NOMO-1 (cell line): ENCODE results near the gene SLC25A1.

Experiments used
- DNase-seq, 2 experiments: peaks; one replicate each; lab custom pipeline; 2025; ENCODE audit not compliant: unreplicated experiment in 2 of 2; lab: John Stamatoyannopoulos, UW

The SLC25A1 gene

DNA sequence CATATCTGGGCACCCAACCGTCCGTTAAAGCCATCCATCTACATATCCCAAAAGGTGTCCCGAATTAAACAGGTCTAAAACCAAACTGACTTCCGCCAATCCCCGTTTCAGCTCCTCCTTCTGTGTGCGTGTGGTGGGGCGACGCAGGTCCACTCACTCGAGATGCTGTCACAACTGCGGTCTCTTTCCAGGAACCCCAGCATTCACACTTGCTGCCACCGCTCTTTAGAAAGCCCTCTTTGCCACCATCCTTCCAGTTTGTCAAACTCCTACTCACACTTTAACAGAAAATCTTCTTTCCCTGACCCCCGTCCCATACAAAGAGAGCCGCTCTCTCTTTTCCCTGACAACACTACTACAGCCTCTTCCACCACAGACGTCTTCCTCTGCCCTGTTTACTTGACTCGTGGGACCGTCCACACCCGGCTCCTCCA is 34.6 kb downstream of the SLC25A1 start:
- DNase-seq, result peak; percentile 9 to 15

DNA sequence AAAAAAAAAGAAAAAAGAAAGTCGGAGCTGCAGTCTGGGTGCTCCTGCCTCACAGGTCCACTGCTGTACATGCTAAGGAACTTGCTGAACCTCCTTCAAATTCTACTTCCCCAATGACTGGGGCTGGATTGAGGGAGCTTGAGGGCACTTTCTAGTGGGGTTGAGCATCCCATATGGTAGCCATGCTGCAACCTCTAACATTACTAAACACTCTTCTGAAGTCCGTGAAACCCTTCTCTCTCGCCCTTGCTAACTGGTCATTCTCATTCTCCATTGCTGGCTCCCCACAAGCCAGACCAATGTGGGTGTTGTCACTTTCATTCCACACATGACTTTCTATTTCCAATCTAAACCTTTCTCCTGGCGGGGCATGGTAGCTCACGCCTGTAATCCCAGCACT is 35.3 kb downstream of the SLC25A1 start:
- no peak for DNase-seq

DNA sequence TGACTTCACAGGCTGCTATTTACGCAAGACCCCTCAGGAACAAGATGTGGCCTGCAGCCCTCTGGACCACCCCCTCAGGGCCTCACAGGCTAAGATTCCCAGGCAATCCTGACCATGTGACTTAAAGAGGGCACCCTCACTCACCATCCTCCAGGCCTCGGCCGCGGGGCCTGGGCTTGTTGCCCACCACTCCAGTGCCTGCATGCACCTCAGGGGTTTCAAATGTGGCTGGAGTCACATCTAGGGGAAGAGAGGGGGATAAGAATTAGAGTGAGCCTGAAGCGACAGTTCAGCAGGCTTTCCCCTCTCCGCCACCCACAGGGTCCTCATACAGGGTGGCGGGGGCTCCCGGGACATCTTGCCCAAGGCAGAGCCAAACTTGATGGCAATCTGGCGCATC is 36.1 kb downstream of the SLC25A1 start:
- DNase-seq, result no peak

DNA sequence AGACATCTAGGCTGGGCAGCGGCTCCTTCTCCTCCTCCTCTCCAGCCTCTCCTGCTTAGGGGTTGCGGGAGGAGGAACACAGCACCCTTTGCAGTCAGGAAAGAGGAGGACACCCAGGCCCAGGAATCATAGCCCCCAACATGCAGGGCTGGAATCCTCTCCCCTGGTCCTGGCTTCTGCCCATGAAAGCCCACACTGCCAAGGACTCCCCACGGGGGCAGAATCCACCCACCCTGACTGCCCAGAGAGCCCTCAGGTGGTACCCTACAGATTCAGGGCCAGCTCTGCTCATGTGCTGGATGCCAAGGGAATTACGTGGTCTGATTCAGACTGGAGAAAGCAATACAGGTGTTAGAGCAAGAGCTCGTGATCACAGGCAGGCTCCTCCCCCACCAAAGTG is 38.6 kb downstream of the SLC25A1 start:
- DNase-seq, result no peak

DNA sequence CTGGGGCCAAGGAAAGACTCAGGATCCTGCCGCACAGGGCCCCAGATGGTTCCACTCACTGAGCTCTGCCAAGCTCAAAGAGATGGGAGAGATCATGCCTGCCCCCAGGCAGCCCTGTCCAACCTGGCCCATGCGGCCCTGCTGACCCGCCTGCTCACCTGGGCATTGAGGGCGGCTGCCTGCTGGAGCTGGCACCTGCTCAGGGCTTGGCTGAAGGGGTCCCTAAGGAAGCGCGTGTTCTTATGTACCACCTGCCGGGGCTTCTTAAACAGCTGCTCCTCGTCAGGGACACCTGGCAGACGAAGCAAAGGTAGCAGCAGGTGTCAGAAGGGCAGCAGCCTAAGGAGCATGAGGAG is 39.6 kb downstream of the SLC25A1 start:
- no peak for DNase-seq

DNA sequence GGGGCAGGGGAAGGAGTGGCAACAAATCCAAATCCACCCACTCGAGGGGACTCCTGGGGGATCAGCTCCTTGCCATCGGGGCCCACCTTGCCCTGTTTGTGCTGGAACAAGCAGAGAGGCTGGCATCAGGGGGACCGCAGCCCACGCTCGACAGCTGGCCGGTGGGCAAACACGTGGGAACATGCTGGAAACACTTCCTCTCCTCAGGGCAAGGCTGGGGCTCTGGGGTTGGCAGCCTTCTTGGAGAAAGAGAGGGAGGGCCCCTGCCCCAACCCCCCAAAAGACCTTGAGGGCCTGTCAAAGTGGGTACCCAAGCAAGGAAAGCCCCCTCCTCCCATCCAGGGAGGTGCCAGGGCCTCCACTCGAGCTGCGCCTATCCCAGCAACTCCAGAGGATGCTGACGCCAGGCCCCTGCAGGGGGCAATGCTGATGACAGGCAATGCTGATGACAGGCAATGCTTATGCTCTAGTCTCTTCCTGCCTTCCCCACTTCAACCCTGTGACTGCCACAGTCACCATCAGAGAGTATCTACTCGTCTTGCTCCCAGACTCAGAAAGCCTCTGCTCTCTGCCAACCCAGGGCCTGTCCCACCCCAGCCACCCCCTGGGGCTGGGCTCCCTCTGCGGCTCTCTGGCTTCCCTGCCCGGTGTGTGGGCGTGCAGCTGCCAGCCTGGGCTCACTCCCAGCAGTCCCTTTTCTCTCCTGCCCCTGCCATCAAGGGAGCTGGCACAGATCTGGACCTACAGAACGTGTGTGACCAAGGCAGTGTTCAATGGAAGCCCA is 40.1 kb downstream of the SLC25A1 start:
- DNase-seq, result no peak

DNA sequence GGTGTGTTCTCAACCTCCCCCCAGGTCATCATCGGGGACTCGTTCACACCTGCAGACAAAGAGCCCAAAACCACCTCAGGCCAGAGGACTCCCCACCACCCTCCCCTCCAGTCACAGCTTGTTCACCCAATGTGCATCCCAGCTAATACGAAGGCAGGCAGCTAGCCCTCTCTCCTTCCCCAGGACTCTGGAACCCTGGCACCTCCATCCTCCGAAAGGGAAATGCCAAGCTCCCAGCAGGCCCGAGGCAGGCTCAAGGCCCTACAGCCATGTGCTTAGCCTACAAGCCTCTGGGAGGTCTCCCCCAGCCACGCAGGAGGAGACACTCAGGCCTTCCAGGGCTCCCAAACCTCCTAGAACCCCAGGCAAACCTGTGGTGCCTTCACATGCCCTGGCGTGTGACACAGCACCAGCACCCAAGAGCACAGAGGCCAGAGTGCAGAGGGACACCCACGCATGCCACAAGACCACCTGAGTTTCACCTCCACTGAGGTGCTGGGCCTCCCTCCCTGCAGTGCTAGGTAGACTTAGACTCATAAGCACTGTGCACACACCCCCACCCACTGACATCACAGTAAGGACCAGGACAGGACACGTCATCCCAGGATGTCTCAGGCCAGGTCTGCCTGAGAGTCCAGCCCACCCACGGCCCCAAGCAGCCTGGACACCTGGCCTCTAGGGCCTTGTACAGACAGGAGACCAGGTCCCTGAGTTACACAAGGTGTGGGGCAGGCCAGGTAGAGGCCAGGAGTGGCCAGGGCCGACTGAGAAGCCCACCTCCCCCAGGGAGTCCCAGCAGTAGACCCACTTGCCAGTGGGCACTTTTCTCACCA is 40.9 kb downstream of the SLC25A1 start:
- no peak for DNase-seq

DNA sequence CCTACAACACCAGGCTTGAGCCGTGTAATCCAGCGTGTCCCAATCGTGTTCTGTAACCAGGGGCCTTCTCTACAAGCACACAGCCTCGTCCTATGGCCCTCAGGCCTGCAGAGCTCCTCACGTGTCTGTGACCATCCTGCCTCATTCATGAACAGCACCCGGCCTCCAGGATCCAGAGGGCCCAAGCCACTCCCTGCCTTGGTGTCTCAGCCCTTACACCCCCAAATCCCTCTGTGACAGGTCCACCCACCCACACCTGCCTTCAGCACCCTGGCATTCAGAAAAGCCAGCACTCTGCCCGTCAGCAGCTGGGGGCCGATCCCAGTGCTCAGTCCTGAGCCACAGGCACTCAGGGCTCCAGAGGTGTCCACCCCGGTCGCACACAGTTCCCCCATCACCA is 41.6 kb downstream of the SLC25A1 start:
- no peak for DNase-seq

DNA sequence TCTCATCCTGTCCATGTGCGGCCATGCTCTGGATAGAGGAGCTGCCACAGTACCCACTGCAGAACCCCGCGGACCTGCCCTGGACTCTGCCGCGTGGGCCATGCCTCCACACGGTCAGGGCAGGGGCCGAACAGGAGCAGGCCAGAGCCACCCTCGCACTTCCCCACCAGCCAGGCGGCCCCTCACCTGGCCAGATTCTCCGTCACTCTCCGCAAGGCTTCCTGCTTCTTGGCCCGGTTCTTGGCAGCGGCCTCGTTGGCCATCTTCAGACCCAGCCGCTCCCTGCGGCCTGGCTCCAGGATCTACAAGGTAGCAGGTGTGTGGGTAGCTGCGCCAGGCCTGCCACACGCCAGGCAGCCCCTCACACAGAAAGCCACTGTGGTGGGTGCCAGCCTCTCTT is 43.7 kb downstream of the SLC25A1 start:
- DNase-seq, result no peak

DNA sequence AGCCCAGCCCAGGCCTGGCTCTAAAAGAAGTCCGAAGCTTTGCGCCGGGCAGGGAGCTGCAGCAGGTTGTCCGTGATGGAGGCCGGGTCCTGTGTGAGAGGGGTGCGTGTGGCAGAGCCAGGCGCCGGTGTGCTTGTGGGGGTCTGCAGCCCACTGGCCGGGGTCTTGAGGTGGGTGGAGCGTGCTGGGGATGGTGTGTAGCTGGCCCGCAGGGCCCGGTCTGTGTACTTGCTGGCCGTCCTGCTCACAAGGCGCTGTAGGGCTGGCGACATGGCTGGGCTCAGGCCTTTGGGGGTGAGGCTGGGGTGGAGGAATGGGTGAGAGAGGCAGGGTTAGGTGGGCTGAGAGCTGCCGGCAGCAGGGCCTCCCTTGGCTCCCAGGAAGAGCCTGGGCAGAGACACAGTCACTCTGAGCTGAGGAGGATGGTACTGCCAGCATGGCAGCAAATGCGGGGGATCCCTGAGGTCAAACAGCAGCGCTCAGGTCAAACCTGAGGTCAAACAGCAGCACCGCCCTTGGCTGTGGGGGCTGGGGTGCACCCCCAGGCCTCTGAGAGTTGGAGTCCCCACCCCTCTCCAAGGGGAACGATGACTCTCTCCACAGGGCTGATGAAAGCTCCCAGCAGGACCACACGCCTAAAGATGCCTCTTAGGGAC is 44.2 kb downstream of the SLC25A1 start:
- DNase-seq, result no peak

DNA sequence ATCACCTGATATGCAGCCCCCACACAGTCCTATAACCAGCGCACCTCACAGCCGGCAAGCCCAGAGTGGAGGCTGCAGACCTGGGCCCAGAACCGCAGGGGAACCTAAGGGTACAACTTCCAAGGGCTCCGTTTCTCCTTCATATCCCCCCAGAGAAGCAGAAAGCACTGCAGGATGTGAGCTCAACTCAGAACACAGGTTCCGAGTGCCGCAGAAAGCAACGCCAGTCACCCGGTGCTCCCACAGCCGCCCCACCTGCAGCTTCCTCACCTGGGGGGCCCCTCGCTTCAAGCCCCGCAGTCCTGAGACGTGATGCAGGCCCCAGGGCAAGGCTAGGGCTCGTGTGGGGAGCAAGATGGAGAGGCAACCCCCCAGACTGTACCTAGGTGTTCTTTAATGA is 45.0 kb downstream of the SLC25A1 start:
- DNase-seq, result no peak

DNA sequence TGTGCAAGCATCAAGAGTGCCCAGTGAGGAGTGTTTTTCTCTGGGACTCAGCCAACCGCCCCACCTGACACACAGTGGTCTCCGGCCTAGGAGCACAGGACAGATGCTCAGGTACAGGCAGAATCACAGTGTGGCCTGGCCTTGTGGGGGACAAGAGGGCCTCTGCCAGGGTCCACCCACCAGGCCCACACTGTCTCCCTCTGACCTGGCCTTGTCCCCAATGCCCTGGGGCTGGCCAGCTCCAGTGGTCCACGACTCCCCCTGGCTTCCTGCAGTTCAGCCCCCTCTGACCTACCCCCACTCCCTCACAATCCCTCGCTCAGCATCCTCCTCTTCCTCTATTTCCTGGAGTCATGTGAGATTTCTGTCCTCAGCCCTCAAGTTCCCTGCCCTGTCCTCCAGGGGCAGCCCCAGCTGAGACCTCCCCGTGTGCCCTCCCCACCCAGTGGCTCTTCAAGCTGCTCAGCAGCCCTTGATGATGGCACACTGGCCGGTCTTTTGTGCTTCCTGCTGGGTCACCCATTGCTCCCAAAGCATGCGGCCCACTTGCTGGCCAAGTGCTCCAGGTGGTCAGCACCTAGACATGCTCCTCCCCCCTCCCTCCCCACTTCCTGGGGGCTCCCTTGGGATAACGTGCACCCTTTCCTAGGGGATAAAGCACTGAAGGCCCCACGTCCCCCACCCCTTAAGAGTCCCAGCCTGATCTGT is 45.7 kb downstream of the SLC25A1 start:
- DNase-seq, result no peak

DNA sequence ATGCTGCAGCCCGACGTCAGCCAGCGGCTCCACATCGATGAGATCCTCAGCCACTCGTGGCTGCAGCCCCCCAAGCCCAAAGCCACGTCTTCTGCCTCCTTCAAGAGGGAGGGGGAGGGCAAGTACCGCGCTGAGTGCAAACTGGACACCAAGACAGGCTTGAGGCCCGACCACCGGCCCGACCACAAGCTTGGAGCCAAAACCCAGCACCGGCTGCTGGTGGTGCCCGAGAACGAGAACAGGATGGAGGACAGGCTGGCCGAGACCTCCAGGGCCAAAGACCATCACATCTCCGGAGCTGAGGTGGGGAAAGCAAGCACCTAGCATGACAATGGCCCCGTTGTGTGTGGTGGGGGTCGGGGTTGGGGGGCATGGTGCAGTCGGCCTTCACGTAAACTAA is 46.4 kb downstream of the SLC25A1 start:
- no peak for DNase-seq

DNA sequence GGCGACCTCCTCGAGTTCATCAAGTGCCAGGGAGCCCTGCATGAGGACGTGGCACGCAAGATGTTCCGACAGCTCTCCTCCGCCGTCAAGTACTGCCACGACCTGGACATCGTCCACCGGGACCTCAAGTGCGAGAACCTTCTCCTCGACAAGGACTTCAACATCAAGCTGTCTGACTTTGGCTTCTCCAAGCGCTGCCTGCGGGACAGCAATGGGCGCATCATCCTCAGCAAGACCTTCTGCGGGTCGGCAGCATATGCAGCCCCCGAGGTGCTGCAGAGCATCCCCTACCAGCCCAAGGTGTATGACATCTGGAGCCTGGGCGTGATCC is 46.9 kb downstream of the SLC25A1 start:
- DNase-seq, result no peak

DNA sequence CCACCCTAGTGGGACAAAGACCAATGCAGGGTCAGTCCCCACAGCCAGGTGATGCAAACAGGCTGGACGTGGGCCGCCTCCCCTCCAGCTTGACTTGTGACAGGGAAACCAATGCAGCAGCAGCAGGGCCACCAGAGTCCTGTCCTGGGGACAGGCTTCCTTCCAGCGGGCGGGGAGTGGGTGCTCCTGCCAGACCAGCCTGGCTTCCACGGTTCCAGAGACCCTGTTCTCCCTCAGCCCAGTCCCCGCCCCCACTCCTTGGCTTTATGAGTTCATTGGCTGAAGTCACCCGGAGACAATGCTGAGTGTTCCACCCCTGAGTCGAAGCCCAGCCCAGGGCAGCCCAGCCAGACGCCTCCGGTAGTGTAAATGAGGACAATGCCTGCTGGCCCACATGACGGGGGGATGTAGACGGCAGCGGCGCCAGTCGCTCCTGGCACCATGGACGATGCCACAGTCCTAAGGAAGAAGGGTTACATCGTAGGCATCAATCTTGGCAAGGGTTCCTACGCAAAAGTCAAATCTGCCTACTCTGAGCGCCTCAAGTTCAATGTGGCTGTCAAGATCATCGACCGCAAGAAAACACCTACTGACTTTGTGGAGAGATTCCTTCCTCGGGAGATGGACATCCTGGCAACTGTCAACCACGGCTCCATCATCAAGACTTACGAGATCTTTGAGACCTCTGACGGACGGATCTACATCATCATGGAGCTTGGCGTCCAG is 47.4 kb downstream of the SLC25A1 start, which contains the start of gene TSSK2:
TSSK2 (plus strand) TSS at position 350 of the 726 bp plus-strand sequence; CDS start at position 442, 92 bp downstream.
- no peak for DNase-seq

DNA sequence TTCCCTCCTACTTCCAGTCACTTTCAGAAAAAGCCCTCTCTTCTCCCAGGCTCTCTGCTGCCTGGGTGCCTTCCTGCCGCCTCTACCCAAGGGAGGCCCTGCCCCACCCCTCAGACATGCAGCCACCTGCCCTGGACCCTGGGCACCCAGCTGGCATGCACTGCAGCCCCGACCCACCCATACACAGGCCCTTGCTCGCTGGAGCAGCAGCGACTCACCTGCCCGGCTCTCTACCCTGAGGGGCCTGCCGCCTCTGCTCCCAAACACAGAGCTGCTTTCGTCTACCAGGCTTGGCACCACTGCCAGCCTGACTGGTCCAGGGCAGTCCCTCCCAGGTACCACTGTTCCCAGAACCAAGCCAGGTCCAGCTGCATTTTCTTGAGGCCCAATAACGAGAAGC is 48.7 kb downstream of the SLC25A1 start:
- no peak for DNase-seq

DNA sequence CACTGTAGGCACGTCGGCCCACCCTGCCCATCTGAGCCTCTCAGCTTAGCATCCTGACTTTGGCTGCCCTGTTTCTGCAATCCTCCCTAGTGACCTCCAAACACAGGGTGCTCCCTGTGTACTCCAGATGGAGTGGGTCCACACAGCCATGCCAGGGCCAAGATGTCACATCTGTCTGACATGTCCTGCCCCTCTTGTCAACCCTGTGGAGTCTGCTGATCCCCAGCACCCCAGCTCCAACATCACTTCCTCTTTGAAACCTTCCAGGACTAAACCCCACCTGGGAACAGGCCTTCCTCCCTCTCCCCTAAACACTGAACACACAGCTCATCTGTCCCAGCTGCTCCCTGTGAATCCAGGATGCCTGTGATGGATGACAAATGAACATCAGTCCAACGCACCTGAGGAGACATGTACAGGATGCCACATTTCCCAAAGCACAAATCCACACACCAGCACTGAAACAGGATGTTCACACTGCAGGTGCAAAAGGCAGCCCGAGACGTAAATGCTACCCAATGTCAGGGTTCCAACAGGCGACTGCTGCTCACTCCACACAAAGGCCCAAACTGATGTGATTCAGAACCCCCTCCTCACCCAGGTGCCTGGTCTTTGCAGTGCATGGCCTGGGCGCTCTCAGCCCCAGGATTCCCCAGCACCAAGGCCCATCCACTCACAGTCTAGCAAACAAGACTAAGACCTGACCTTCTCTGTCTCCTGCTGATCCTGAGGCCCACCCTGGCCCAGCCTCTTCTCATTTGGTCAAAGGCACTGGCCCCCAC is 49.4 kb downstream of the SLC25A1 start:
- no peak for DNase-seq

DNA sequence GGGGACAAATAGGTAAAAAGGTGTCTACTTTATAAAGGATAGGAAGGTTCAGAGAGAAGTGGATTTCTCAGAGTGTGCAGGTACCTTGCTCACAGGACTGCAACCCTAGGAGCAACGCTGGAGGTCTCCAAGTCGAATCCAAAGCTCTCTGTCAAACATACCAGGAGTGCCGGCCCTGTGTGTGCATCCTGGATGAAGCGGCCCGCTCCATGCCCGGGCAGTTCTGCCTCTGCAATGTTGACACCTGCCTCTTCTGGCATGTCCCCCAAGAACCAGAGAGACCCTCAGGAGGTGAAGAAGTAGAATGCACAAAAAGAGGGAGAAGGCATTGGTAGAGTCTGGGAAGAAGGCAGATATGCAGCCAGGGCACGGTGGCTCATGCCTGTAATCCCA is 50.5 kb downstream of the SLC25A1 start:
- no peak for DNase-seq

DNA sequence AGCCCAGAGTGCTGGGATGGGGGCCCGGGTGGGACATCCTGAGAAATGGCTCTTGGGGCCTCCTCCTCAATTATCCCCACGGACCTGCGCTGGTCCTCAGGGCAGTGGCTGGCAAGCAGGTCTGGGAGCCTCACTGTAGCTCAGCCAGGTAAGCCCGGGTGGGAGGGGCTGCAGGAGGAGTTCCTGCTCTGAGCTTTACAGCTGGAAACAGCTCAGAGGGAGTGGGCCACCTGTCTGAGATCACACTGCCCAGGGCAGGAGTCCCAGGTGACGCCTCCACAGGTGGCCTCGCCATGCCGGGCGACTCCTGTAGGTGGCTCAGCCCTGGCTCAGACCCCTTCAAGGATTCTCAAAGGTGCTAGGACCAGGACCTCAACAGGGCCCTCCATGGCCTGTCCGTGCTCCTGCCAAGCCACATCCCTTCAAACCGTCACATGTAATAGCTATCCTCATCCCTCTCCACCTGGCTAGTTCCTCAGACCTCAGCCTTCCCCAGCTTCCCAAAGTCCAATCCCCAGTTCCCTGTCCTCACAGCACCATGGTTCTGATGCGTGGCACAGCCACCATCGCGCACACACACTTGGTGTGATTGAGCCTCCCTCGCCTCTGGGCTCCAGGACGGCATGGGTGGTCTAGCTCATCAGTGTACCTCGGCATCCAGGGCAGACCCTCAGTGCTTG is 51.1 kb downstream of the SLC25A1 start:
- no peak for DNase-seq
